NCI-H187 treated with DMSO at 0.1 percent for 48 hours (cell line): ENCODE measurements around the gene MTRF1.
A peak's percentile ranks its signal among the peaks of the same experiment; 100 is the strongest.

Experiments used
- DNase-seq: peaks from one replicate; lab custom pipeline; 2025; lab: John Stamatoyannopoulos, UW

MTRF1 gene

DNA sequence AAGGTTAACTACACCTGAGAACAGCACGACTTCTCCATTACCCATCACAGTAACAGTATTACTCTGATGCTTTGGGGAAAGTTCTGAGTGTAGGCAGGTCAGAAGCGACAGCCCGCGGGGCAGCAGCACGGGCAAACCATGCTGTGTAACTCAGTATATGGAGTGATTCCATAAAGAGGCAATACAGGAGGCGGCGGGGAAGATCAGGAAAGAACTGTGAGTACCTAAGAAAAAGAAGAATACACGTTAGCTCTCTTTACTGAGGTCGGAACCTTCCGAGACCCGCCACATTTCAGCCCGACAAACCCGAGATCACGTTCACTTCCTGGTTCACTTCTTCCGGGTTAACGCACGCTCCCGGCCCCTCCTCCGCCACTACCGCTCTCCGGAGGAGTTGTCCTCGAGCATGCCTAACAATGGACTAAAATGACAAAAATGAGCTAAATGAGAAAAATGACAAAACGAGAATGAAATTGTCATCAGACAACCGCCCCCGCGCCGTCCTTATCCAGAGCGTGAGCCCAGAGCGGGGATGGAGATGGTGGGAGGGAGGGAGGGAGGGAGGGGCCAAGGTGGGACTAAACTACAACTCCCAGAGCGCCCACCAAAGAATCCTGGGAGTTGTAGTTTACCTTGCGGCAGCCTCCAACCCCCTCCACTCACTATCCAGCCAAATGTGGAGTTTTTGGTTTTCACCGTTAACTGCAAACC is at the start of gene MTRF1:
Gene MTRF1, minus strand, starts transcription at position 316 of the 711 bp plus-strand sequence. CDS start 2,669 bp downstream, outside the sequence.
- peak; percentile 56 for DNase-seq

DNA sequence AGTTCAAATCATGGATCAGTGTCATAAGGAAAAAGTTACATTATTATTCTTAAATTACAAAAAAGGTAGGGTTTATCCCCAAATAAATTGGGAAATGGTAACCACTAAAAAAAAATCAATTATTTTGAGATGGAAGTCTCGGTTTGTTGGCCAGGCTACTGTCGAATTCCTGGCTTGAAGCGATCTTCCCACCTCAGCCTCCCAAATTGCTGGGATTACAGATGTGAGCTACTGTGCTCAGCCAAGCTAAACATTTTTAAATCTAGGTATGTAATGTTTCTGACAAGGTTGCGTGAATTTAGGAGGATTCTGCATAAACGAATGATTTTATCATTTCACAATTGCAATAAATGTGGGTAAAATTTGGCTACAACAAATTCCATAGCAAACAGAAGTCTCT is 49.7 kb upstream of the MTRF1 start:
- DNase-seq: no peak

DNA sequence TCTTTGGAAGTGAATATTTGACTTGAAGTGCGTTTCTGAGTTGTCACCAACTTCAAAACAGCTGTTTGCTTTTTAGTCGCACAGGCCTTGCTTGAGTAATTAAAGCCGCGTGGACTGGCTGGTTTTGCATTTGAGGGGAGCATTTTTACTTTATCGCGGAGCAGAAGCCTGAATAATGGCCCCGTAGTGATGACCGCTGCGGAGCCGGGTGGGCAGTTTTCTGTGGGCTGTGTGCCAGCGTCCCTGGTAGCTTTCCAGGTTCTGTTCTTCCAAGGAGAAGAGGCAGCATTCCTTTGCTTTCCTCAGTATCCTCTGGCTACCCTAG is 48.8 kb upstream of the MTRF1 start:
- no peak for DNase-seq

DNA sequence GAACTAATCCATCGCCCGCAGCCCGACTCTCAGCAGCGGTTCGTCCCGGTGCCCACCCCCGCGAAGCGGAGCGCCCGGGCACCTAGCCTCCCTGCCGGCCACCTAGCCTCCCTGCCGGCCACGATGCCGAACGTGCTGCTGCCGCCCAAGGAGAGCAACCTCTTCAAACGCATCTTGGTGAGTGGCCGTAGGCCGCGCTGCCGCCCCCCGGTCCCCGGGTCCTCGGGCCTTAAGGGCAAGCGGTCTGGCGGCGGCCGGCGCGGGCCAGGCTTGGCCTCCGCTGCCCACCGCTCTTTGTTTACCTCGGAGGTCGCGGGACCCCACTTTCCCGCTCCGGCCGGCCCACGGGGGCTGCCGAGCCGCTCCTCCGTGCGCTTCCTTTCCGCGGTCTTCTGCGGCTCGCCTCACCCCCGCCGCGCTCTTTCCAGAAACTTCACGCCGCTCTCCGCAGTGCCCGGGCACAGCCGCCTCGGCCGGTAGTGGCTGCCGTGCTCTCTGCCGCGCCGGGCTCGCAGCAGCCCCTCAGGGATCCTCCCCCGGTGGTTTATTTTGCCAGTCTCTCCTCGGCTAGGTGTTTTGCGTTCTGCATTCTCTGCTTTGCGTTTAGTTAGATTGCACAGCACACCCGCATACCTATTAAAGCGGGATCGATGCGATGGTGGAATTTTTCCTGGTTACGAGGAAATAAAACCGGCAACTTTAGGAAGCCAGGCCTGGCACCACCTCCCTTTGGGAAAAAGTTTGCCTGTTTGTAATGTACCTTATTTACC is 48.2 kb upstream of the MTRF1 start:
- no peak for DNase-seq

DNA sequence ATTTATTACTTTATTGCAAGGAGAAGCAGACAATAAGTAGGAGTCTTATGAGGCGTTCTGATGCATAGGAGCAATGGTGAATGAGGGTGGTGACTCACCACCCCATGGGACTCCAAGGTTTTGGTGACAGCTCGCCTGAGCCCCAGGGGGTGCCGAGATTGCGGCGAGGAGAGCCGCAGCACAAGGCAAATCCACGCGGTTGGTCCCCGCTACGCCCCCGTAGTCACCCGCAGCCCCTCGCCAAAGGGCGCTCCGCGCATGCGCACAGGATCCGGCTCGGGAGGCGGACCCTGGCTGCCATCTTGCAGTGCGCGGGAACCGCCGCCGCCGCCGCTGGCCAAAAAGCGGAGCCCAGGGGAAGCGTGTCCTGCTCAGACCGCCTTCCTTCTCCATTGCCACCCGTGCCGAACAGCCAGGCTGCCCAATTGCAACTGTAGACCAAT is 47.6 kb upstream of the MTRF1 start, which contains the start of gene NAA16:
Gene NAA16, plus strand, starts transcription at position 305 of the 443 bp plus-strand sequence. CDS start 262 bp downstream, outside the sequence.
- no peak for DNase-seq

DNA sequence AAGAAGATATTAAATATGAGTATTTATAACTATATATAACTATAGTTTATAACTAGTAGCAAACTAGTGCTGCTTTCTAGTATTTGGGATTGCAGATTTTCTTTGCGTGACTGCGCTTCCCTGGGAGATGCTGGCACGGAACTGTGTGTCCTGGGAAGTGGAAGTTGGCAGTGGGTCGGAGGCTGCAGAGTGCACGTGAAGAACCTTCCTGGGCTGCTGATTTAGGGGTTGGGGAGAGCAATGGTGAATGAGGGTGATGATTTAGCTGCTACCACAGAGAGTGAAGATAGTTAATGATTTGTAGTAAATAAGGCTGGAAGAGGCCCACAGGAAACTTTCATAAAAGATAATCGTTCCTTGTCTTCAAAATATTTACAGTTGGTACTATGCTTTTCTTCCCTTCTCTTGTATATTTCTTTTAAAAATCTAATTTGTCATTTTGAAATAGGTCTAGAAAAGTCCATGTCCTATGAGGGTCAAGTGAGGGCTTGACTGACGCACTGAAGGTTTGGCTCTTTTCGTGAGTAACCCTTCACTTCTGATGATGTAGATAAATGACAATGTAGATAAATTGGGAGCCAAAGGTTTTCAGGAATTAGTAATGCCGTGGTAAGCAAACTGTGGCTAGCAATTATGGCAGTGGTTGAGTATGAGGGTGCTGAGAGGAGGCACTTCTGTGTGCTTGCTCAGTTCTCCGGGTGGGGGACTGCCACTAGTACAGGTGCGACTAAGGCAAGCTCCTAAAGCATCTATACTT is 44.7 kb upstream of the MTRF1 start:
- DNase-seq: no peak

DNA sequence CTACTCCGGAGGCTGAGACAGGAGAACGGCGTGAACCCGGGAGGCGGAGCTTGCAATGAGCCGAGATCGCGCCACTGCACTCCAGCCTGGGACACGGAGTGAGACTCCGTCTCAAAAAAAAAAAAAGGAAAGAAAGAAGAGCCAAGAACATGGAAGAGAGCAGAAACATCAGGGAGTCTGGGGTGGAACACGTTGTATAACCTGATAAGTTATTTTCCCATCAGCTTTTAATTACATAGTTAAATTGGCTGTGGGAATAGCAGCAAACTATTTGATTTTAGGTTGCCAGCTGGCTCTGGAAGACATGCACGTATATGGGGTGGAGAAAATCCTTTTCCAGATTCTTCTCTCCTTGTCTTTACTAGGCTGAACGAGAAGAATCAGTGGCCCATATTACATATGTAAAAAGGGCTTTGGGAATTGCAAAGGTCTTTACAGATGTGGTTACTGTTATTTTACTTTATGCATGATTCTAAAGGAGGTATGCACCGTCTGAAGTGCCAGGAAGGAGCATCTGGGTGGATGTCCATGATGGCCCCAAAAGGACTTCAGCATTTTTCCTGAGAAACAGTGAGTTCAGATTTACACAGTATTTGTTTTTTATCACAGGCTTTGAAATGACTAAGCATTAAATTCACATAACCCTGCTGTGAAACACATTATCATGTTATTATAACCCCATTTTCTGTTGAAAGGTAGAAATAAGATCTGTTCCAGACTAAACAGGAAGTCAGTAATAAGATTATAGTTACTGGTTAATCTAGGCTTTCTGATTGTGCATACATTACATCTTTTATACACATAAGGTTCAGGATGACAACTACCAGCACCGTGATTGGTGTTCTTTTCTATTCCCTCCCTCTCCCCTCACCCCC is 43.1 kb upstream of the MTRF1 start:
- DNase-seq: no peak

- no peak for DNase-seq
Measured at GRCh38 chr13:41304551-41304950, 41.2 kb upstream of the MTRF1 start.

DNA sequence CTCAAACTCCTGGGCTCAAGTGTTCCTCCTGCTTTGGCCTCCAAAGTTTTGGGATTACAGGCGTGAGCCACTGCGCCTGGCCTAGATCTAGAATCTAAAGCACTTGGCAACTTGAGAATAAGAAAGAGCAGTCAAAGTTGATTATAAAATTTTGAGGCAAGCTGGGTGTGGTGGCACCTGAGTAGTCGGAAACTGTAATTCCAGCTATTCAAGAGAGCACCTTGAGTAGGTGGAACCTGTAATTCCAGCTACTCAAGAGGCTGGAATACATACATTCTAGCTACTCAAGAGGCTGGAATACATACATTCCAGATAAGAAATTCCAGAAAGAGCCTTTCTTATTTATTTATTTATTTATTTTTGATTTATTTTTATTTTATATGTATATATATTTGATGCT is 39.4 kb upstream of the MTRF1 start:
- no peak for DNase-seq

DNA sequence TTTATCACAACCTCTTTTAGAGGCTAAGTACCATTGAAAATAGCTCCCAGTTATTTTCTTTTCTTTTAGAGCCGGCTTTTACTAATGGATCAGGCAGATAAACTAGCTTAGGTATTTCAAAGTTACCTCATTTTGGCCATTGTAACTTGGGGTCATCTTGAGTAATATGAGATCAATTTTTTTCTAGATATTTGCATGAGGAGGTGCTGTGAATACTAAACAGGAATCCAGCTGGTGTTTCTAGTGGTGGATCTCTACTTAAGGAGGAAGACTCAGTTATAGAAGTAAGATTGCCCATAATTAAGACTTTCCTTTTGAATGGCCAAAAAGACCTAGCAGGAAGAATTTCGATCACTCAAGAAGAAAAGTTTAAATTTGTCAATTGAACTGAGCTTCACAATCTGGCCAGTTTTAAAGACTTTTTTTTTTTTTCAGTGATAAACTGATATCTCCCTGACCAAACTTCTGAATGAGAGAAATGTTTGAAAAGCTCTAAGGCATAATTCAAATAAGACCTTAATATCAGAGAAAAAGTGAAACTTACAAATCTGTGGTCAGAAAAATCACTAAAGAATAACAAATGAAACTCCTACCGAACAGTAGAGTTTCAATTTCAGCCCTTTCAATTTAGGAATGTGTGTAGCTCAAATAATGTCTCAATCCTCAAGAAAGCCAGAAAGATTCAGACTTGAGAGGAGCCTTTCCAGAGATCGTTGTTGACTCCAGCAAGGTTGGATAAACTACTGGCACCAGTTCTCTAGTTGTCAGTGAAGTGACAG is 36.1 kb upstream of the MTRF1 start:
- DNase-seq: no peak

DNA sequence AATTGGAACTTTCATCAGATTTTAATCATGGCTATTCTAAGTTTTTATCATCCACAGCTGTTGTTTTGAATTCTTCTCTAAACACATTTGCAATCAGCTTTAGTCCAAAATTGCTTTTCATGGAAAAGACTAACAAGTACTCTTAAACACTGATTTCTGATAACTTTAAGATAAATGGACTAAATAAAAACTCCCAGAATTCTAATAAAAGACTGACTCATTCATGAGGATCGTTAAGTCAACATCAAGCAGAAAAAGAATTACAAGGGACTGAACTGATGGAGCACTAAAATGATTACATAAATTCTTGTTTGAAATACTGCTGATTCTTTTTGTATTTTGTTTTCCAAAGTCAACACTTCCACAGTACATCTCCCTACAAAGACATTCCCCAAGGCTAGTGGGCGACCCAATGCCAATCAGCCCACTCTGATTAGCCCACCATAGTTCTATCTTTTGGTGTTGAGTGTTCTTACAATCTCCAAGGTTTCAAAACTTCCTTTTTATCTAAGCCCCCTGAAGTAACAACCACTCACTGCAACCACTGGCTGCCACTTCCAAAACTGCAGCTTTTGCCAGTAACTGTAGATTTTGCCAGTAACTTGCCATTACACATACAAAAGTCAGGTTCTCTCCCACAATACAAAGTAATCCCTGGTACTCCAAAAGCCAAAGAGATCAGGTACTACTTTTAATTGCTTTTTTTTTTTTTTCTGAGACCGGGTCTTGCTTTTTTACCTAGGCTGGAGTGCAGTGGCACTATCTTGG is 33.7 kb upstream of the MTRF1 start:
- DNase-seq: no peak

- no peak for DNase-seq
Measured at GRCh38 chr13:41295973-41296372, 32.6 kb upstream of the MTRF1 start.

- DNase-seq: no peak
Measured at GRCh38 chr13:41294914-41295313, 31.5 kb upstream of the MTRF1 start.

GRCh38 chr13:41293272-41293671 is 29.9 kb upstream of the MTRF1 start:
- no peak for DNase-seq

DNA sequence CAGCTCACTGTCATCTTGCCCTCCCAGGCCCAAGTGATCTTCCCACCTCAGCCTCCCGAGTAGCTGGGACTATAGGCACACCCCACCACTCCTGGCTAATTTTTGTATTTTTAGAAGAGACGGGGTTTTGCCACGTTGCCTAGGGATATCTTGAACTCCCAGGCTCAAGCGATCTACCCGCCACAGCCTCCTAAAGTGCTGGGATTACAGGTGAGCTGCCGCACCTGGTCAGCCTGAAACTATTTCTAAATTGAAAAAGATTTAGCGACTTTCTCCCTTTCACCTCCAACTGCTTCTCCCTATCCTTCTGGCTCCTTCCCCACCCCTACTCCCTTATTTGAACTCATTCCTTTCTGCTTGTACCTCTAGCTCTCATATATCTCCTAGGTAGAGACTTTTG is 27.9 kb upstream of the MTRF1 start:
- no peak for DNase-seq

GRCh38 chr13:41289463-41289881 is 26.1 kb upstream of the MTRF1 start:
- no peak for DNase-seq

- DNase-seq: no peak
Measured at GRCh38 chr13:41286370-41286769, 23.0 kb upstream of the MTRF1 start.

DNA sequence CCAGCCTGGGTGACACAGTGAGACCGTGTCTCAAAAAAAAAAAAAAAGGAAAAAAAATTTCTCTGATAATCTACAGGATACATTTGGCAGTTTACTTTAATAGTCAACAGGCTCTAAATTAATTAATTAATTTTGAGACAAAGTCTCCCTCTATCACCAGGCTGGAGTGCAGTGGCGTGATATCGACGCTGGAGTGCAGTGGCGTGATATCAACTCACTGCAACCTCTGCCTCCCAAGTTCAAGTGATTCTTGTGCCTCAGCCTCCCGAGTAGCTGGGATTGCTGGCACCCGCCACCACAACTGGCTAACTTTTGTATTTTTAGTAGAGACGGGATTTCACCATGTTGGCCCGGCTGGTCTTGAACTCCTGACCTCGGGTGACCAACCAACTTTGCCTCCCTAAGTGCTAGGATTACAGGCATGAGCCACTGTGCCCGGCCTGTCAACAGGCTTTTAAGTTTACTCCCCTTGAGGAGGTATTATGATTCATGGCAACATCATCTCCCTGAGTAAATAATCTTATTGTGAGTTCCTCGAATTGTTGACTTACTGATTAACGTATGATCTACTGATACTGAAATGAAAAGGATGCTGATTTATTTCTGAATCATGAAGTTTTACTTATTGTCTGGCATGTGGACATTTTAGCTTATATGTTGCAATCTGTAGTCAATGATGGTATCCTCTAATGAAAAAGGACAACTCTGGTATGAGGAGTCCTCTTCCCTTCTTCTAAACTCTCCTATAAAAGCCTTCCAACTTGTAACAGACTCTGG is 21.3 kb upstream of the MTRF1 start:
- DNase-seq: no peak

- DNase-seq: no peak
Measured at GRCh38 chr13:41282129-41282571, 18.8 kb upstream of the MTRF1 start.
